Thoracic aorta (tissue), 2 donors: ENCODE measurements around the gene FAM184B. TPM values are rescaled to one million over a fixed set of nuclear protein-coding genes. Genes with fewer than 3 reads are reported as not detected.

Experiments
- ATAC-seq: fragments of 150-250 bp; one replicate; pipeline ENCODE4 v1.8.0; 2017; ENCODE audit warnings: low read depth; ENCODE audit not compliant: insufficient number of reproducible peaks, low FRiP score
- DNase-seq: peaks from one replicate; pipeline ENCODE4 v3.0.0-alpha.2; 2020; ENCODE audit warnings: low spot score
- H3K27ac ChIP-seq, 2 donors: fragments of 200-600 bp; sonication (generic); 1 replicate in 1 of 2; 2 replicates in 1 of 2; pipeline ENCODE4 v1.5.1; 2016; ENCODE audit warnings: mild to moderate bottlenecking in 2 of 2, moderate library complexity in 2 of 2
- H3K27me3 ChIP-seq: fragments of 200-600 bp; sonication (generic); replicated peaks from 2 replicates; pipeline ENCODE4 v1.6.0; 2016; ENCODE audit warnings: mild to moderate bottlenecking; ENCODE audit not compliant: insufficient read depth
- H3K36me3 ChIP-seq: fragments of 200-600 bp; sonication (generic); one replicate; pipeline ENCODE4 v1.5.1; 2016
- H3K4me1 ChIP-seq, 2 donors: fragments of 200-600 bp; sonication (generic); 1 replicate in 1 of 2; 2 replicates in 1 of 2; pipeline versions ENCODE4 v1.5.1 to v1.6.0; 2016; ENCODE audit warnings: low read depth in 2 of 2, mild to moderate bottlenecking in 1 of 2; ENCODE audit not compliant: control insufficient read depth in 1 of 2
- H3K4me3 ChIP-seq: fragments of 200-600 bp; sonication (generic); 2 replicates; pipeline ENCODE4 v1.5.1; 2016; ENCODE audit warnings: mild to moderate bottlenecking
- H3K9me3 ChIP-seq: fragments of 200-600 bp; sonication (generic); 2 replicates; pipeline ENCODE4 v1.5.1; 2016
- CTCF ChIP-seq: fragments of 200-600 bp; sonication (generic); IDR thresholded peaks from one replicate; pipeline ENCODE4 v1.5.1; 2019; ENCODE audit warnings: antibody characterized with exemption
- total RNA-seq, 2 donors: library from RNA; depleted of rRNA; stranded (reverse); fragments of >200 nt; gene quantifications; one replicate each; pipeline versions ENCODE4 v1.1.0 to v1.2.3, GENCODE V29; 2016

FAM184B gene
- total RNA-seq, 2 donors from 2014 or later: not detected

- Histone ChIP-seq H3K4me3 (peak overlapping the region; percentile 92), H3K36me3 (peaks cover 17% of the 10 kb centered on the region), H3K27ac (no peak overlapping the region), H3K27me3 (no peaks in the 10 kb centered on the region), H3K4me1 (peaks cover 26 to 48% of the 10 kb centered on the region in 2 donors), H3K9me3 (no peaks in the 10 kb centered on the region)
- TF ChIP-seq CTCF: no peak
- DNase-seq: no peak
- ATAC-seq: no peak
These were observed 26.0 kb upstream of the FAM184B start for GRCh38 chr4:17807446-17807845.

DNA sequence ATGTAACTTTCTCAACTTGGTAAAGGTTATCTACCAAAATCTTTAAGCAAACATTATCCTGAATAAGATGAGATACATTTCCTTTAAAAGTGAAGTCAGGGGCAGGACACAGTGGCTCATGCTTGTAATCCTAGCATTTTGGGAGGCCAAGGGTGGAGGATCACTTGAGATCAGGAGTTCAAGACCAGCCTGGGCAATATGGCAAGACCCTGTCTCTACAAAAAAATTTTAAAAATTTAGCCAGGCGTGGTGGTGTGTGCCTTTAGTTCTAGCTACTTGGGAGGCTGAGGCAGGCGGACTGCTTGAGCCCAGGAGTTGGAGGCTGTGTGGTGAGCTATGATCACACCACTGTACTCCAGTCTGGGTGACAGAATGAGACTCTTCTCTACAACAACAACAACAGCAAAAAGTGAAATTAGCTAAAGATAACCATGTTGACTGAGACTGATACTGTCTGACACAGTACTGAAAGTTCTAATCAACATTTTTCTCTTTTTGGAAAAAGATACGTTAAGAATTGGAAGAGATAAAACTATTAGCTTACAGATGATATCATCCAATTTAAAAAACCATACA lies 24.2 kb upstream of the FAM184B start:
- H3K9me3 ChIP-seq: no peaks in the 10 kb centered on the region
- H3K4me1 ChIP-seq: peaks cover 26 to 44% of the 10 kb centered on the region in 2 donors
- DNase-seq: no peak
- peaks cover 17% of the 10 kb centered on the region for H3K36me3 ChIP-seq
- no peak for ATAC-seq
- no peak overlapping the region for H3K4me3 ChIP-seq
- no peaks in the 10 kb centered on the region for H3K27me3 ChIP-seq
- no peak overlapping the region for H3K27ac ChIP-seq
- TF ChIP-seq CTCF: no peak

GRCh38 chr4:17797808-17798207 lies 16.4 kb upstream of the FAM184B start:
- H3K27ac ChIP-seq: no peak overlapping the region
- no peak for TF ChIP-seq CTCF
- no peaks in the 10 kb centered on the region for H3K9me3 ChIP-seq
- H3K4me3 ChIP-seq: no peak overlapping the region
- ATAC-seq (no peak), DNase-seq (no peak)
- peaks cover 6% of the 10 kb centered on the region for H3K36me3 ChIP-seq
- H3K4me1 ChIP-seq: no peaks in the 10 kb centered on the region
- no peaks in the 10 kb centered on the region for H3K27me3 ChIP-seq

- H3K27ac ChIP-seq: no peak overlapping the region
- no peaks in the 10 kb centered on the region for H3K27me3 ChIP-seq
- H3K4me3 ChIP-seq: no peak overlapping the region
- no peak for ATAC-seq
- no peak for TF ChIP-seq CTCF
- H3K9me3 ChIP-seq: no peaks in the 10 kb centered on the region
- H3K36me3 ChIP-seq: peaks cover 2% of the 10 kb centered on the region
- no peak for DNase-seq
- H3K4me1 ChIP-seq: no peaks in the 10 kb centered on the region
These were observed 13.3 kb upstream of the FAM184B start for GRCh38 chr4:17794730-17795129.

DNA sequence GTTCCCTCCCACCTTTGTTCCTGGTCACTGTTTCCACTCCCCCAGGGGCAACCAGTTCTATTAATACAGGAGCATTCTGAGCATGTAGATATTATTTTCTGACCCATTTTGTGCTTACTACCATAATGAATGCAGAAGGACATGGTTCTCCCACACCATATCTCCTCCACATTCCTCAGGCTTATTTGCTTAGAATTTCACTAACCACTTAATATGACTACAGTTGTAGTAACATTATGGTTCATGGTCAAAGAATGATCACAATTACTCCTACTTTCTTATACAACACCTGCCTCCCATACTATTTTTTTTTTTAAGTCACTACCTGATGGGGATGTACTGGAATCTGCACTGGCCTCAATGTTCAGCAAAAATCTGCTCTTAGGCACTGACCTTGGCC lies 7.5 kb upstream of the FAM184B start:
- H3K4me1 ChIP-seq: no peaks in the 10 kb centered on the region
- no peaks in the 10 kb centered on the region for H3K9me3 ChIP-seq
- peaks cover 2% of the 10 kb centered on the region for H3K36me3 ChIP-seq
- TF ChIP-seq CTCF: no peak
- H3K27me3 ChIP-seq: no peaks in the 10 kb centered on the region
- H3K4me3 ChIP-seq: no peak overlapping the region
- no peak overlapping the region for H3K27ac ChIP-seq
- DNase-seq (no peak), ATAC-seq (no peak)
